ENCODE data around the gene PTPRM.

- TF ChIP-seq GFI1B (tag by site-specific recombination; IDR thresholded peaks at IDR 0.05) (no peak), YY1 (tag by site-specific recombination; IDR thresholded peaks at IDR 0.05) (no peak), ZNF24 (tag by site-specific recombination; IDR thresholded peaks at IDR 0.05) (no peak), ZNF660 (tag by site-specific recombination; IDR thresholded peaks at IDR 0.05) (no peak), ZBTB7A (tag by site-specific recombination; IDR thresholded peaks at IDR 0.05; ENCODE audit: low read depth) (no peak), CTCF (tag by site-specific recombination; IDR thresholded peaks at IDR 0.05) (no peak), TRIM28 (IDR thresholded peaks at IDR 0.05; ENCODE audit: borderline replicate concordance, low read length) (no peak), ZNF398 (tag by site-specific recombination; IDR thresholded peaks at IDR 0.05) (no peak), ZNF23 (tag by site-specific recombination; IDR thresholded peaks at IDR 0.05; ENCODE audit: borderline replicate concordance) (no peak)
- TF ChIP-seq, protein P1, sequence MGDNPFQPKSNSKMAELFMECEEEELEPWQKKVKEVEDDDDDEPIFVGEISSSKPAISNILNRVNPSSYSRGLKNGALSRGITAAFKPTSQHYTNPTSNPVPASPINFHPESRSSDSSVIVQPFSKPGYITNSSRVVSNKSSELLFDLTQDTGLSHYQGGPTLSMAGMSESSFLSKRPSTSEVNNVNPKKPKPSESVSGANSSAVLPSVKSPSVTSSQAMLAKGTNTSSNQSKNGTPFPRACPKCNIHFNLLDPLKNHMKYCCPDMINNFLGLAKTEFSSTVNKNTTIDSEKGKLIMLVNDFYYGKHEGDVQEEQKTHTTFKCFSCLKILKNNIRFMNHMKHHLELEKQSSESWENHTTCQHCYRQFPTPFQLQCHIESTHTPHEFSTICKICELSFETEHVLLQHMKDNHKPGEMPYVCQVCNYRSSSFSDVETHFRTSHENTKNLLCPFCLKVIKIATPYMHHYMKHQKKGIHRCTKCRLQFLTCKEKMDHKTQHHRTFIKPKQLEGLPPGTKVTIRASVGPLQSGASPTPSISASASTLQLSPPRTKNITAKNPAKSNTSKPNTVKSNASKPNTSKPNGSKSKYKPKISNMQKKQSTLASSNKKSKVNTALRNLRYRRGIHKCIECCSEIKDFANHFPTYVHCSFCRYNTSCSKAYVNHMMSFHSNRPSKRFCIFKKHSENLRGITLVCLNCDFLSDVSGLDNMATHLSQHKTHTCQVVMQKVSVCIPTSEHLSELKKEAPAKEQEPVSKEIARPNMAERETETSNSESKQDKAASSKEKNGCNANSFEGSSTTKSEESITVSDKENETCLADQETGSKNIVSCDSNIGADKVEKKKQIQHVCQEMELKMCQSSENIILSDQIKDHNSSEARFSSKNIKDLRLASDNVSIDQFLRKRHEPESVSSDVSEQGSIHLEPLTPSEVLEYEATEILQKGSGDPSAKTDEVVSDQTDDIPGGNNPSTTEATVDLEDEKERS (tag by site-specific recombination; IDR thresholded peaks at IDR 0.05), result no peak
- TF ChIP-seq, protein P2, sequence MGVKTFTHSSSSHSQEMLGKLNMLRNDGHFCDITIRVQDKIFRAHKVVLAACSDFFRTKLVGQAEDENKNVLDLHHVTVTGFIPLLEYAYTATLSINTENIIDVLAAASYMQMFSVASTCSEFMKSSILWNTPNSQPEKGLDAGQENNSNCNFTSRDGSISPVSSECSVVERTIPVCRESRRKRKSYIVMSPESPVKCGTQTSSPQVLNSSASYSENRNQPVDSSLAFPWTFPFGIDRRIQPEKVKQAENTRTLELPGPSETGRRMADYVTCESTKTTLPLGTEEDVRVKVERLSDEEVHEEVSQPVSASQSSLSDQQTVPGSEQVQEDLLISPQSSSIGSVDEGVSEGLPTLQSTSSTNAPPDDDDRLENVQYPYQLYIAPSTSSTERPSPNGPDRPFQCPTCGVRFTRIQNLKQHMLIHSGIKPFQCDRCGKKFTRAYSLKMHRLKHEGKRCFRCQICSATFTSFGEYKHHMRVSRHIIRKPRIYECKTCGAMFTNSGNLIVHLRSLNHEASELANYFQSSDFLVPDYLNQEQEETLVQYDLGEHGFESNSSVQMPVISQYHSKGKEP (tag by site-specific recombination; IDR thresholded peaks at IDR 0.05), result no peak
Measured at GRCh38 chr18:8376113-8376512, 809.0 kb downstream of the PTPRM start.

Measured in HEK293 (cell line).